Upper lobe of left lung (tissue), 4 donors: ENCODE results near the gene CELF5.

ENCODE experiments used
- EP300 ChIP-seq, 4 donors: sonication (generic); formaldehyde crosslinking; IDR thresholded peaks; one replicate each; pipeline ENCODE4 v1.5.1; 2017; ENCODE audit warnings: antibody characterized with exemption in 4 of 4, control low read depth in 2 of 4
- POLR2A ChIP-seq, 4 donors: fragments of 450-650 bp; IDR thresholded peaks; one replicate each; pipeline ENCODE4 v1.5.1; 2016 to 2017; ENCODE audit warnings: antibody characterized with exemption in 4 of 4, mild to moderate bottlenecking in 2 of 4
- POLR2AphosphoS5 ChIP-seq, 2 donors: sonication (generic); formaldehyde crosslinking; IDR thresholded peaks; one replicate each; pipeline ENCODE4 v1.5.1; 2017; ENCODE audit warnings: antibody characterized with exemption in 2 of 2
- TF ChIP-seq, protein P1 (sequence below), 6 experiments: fragments of 450-650 bp in 4 of 6; fragments of 200-600 bp in 2 of 6; sonication (generic) in 2 of 6; IDR thresholded peaks; one replicate each; pipeline ENCODE4 v1.5.1; 2016 to 2019; ENCODE audit warnings: antibody characterized with exemption in 6 of 6

DNA sequence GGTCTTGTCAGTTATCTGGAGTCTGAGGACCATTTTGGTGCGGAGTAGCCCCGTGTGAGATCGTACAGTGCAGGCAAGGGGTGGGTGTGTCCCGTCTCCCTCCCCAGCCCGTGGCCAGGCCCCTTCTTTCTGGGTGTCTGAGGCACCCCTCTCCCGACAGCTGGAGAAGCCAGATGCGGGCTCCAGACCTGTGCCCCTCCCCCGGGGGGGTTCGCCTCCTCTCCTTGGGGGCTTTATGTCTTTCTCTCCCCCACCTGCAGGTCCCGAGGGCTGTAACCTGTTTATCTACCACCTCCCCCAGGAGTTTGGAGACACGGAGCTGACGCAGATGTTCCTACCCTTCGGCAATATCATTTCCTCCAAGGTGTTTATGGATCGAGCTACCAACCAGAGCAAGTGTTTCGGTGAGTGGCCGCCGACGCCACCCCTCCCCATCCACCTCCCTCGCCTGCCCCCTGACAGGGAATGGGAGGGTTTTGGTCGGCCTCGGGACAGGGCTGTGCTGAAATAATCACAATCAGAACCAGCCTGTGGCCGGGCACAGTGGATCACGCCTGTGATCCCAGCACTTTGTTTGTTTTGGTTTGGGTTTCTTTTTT lies 65.6 kb downstream of the CELF5 start:
- TF ChIP-seq, protein P1, sequence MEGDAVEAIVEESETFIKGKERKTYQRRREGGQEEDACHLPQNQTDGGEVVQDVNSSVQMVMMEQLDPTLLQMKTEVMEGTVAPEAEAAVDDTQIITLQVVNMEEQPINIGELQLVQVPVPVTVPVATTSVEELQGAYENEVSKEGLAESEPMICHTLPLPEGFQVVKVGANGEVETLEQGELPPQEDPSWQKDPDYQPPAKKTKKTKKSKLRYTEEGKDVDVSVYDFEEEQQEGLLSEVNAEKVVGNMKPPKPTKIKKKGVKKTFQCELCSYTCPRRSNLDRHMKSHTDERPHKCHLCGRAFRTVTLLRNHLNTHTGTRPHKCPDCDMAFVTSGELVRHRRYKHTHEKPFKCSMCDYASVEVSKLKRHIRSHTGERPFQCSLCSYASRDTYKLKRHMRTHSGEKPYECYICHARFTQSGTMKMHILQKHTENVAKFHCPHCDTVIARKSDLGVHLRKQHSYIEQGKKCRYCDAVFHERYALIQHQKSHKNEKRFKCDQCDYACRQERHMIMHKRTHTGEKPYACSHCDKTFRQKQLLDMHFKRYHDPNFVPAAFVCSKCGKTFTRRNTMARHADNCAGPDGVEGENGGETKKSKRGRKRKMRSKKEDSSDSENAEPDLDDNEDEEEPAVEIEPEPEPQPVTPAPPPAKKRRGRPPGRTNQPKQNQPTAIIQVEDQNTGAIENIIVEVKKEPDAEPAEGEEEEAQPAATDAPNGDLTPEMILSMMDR (IDR thresholded peaks at IDR 0.05), result no peak
- no peak for TF ChIP-seq EP300 (IDR thresholded peaks at IDR 0.05)
- no peak for TF ChIP-seq POLR2AphosphoS5 (IDR thresholded peaks at IDR 0.05)
- TF ChIP-seq POLR2A (IDR thresholded peaks at IDR 0.05), result no peak
